Measurements from ENCODE around the gene OMP.

DNA sequence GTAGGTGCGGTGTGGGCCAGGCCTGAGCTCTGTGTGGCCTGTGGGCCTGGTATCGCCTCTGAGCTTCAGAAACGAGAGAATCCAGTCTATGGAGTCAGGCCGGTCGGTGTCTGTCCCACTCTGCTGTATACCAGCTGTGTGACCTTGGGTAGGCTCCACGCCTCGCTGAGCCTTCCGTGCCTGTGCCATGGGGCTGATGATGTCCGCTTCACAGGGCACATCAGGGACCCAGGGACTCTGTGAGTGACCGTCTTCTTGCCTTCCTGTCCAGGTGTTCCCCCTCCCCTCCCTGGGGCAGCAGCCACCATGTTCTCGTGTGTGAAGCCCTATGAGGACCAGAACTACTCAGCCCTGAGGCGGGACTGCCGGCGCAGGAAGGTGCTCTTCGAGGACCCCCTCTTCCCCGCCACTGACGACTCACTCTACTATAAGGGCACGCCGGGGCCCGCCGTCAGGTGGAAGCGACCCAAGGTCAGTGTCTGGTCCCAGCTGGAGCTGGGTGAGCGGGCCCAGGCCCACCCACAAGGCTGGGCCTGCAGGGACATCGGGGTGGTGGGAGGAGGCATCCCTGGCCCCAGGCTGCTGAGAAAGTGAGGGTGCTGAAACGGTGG lies 18.0 kb upstream of the OMP start:
- TF ChIP-seq CTCF (IDR thresholded peaks at IDR 0.05) (no peak), ZFX (IDR thresholded peaks at IDR 0.05; ENCODE audit: borderline replicate concordance) (no peak)

Measured in 22Rv1 (cell line).